ENCODE results near the gene CBLN2.

Gene CBLN2

DNA sequence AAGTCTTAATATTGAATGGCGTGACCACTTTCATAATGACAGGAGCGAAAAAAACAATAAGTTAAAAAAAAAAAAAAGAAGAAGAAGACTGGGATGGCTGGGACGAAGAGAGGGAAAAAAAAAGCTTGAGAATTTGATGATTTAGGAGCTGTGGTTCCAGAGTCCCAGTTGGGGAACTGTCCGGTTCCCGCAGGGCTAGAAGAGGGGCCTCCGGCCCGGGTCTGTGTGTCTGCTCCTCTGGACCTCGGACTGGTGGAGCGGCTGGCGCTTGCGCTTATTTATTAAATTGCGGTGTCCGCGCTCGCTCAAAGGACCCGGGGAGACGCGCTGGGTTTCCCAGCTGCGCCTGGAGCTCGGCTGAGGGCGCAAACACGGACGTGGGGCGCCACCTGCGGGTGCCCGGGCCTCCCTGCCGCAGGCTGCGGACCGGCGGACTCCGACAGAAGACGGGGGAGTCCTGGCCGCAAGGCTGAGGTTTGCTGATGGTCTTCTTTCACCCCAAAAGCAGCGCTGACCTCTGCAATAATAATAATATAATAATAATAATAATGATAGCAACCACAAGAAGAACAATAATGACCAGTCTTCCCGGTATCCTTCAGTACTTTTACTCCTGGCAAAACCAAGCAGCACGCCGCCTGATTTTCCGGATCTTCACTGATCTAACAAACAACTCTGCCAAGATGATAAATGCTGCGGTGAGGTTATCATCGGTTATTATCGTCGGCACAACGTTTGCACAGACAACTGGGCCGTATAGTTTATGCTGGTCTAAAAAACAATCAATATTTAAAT lies at the start of gene CBLN2:
Gene CBLN2, minus strand, starts transcription at position 251 of the 795 bp plus-strand sequence. CDS start 2,182 bp downstream, outside the sequence.
- no peak for DNase-seq (ENCODE audit: low read depth)

DNA sequence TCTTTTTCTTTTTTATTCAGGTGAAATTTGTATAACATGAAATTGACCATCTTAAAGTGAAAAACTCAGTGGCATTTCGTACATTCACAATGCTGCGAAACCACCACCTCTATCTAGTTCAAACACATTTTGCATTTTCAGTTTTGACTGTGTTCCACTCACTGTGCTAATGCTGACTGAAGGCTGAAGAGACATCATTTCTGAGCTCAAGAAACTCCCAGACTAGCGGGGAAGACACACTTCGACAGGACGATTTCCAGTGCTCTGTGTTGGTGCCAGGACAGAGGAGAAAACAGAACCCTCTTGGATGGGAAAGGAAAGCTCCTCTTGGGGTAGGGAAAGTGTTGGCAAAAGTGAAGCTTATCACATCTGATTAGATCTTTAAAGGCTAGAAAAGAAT lies 44.2 kb upstream of the CBLN2 start:
- DNase-seq (ENCODE audit: low read depth): no peak

DNA sequence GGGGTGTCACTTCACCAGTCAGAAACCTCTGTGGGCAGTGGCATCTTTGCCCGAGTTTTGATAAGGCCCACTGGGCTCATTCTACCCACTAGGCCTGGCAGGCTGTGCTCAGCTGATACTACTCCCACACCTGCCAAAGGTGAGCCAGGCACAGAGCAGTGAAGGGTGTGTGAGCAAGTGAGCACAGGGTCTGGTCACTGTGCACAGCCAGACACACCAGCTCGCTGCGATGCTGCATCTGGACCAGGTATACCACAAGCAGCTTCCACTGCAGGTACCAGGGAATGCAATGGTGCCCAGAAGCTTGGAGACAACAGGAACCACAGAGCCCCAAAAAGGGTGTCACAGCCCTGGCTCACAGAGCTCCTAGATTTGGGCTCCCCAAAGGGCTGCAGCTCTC lies 40.6 kb upstream of the CBLN2 start:
- DNase-seq (ENCODE audit: low read depth): no peak

DNA sequence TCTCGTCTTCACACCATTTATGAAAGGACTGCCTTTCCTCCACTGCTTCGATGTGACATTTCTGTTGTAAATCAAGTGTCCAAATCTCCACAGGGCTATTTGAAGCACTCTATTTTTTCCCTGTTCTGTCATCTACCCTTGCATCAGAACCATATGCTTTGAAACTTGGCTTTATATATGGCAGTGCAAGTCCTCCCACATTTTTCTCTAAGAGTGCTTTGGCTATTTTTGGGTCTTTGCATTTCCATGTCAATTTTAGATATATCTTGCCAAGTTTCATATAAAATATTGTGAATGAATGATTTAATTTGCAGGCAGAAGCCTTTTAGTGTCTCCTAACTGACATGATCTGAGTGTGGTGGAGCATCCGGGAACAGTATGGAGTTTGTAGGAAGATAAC lies 37.8 kb upstream of the CBLN2 start:
- DNase-seq (ENCODE audit: low read depth): no peak

DNA sequence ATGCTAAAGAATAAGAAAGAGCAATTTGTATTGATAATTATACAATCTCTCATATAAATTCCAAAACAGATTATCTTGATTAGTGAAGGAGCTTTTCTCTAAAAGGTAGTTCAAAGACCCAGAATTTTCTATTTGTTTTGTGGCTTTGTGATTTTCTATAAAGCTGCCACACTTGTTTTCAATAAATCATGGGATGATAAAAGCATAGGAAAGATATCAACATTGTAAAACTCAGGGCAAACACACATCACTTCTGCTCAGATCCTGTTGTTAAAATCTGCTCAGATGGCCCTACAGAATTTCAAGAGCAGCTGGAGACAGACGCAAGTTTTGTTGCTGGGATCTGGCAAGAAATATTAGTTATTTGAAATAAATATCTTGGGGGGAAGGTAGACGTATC lies 28.8 kb upstream of the CBLN2 start:
- DNase-seq (ENCODE audit: low read depth): no peak

DNA sequence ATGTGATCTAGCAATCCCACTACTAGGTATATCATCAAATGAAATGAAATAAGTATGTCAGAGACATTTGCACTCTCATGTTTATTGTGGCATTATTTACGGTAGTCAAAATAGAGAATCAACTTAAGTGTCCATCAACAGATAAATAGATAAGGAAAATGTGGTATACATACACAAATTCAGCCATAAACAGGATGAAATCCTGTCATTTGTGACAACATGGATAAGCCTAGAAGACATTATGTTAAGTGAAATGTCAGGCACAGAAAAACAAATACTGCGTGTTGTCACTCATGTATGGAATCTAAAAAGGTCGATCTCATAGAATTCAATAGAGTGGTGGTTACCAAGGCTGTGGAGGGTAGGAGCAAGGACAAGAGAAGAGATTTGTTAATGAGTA lies 22.1 kb upstream of the CBLN2 start:
- no peak for DNase-seq (ENCODE audit: low read depth)

DNA sequence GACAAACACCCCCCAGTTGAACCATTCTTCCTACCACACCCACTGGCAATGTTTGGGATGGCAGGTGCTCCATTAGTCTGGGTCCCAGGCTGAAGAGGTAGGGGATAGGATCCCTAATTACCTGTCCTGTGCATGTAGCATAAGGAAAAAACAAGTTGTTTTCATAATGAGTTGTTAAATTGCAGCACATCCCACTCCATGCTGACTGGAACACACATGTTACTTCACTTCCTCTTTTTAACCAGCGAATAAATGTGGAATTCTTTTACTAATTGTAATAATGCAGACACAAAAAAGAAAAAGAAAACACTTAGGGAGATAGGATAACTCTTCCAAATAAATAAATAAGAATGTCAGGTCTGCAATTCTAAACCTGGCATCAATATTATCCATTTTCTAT lies 11.8 kb upstream of the CBLN2 start:
- no peak for DNase-seq (ENCODE audit: low read depth)

DNA sequence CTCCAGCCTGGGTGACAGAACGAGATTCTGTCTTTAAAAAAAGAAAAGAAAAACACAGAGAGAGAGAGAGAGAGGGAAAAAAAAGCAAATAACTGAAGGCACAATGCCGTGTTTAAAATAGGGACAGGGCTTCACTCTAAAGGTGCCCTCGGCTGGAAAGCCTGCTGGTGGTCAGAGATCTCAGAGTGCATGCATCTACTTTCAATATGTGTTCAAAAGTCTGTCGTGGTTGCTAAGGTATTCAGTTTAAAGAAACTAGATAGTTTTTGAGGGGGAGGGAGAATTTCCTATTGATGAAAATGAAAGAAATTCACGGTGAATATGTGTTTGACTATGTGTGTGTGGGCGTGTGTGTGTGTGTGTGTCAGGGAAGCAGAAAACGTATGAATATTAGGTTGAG lies 11.0 kb upstream of the CBLN2 start:
- no peak for DNase-seq (ENCODE audit: low read depth)

DNA sequence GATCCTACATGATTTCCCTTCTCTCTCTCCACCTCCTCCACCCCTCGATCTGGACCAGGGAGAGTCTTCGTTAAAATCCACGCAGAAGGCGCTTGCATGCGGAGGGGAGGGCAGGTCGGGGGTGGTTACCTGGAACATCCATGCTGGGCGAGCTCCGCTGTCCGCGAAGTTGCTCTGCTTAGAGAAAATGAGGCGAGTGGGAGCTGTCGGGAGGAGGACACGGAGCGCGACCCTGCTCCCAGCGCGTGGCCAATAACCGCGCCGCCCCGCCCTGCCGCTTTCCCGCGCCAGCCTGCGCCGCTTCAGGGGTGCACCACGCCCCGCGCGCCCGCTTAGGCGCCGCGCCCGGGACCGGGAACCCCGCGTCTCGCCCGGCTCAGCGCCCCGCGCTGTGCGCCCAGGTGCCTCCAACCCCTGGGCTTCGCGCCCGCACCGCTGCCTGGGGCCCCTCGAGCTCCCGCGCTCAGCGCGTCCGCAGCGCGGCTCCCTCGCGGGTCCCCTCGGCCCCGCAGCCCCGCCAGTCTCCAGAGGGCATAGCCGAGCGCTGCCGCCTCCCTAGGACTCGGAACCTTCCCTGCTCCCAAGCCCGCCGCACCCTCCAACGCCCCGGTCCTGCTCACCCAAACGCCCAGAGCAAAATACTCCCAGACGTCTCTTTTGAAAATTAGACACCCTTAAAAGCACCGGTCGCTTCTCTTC lies 636 bp downstream of the CBLN2 start:
- no peak for DNase-seq (ENCODE audit: low read depth)

DNA sequence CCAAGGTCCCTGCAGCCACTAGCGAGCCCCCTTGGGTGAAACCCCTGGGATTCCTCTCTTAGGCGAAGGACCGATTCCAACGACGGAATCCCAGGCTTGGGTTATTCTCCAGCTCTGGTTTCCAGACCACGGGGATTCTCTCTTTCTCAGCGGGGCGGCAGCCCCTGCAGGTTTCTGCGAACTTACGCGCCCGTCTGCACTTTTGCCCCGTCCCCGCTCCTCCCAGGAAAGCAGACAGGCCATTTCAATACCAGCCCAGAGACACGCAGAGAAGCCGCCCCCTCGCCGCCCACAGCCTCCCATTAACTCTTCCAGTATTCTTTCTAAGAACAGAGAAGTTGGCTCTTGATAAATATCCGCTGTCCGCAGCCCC lies 1.2 kb downstream of the CBLN2 start:
- no peak for DNase-seq (ENCODE audit: low read depth)

DNA sequence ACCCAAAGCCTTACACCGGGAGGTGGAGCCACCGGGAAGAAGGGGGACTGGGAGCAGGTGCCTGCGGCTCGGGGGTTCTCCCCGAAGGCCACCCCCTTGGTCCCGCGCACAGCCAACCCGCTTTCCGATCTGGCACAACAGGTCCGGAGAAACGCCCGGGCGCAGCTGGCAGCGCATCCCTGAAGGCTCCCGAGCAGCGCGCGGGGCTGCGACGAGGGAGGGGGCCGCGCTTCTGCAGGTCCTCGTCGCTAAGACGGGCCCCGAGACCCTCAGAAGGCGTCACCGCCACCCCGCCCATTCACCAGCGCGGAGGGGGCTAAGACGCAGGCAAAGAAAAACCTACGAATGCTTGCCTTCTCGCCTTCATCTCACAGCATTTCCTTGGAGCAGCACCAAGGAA lies 1.8 kb downstream of the CBLN2 start:
- DNase-seq (ENCODE audit: low read depth): no peak

DNA sequence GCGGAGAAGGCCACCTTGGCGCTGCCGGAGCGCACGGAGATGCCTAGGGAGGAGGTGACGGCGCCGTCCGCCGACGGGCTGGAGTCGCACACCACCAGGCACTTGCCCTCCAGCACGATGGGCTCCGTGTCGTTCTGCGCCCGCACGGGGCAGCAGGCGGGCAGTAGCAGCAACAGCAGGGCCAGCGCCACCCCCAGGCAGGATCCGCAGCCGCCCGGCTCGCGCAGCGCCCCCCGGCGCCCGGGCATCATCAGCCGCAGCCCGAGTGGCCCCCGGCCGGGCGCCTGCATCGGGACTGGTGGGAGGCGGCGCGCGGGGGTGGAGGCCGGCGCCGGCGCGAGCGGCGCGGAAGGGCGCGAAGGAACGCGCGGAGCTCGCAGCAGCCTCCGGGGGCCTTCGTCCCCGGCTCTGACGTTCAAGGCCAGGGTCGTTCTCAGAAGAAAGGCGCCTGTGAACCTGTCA lies 2.2 kb downstream of the CBLN2 start:
- no peak for DNase-seq (ENCODE audit: low read depth)

DNA sequence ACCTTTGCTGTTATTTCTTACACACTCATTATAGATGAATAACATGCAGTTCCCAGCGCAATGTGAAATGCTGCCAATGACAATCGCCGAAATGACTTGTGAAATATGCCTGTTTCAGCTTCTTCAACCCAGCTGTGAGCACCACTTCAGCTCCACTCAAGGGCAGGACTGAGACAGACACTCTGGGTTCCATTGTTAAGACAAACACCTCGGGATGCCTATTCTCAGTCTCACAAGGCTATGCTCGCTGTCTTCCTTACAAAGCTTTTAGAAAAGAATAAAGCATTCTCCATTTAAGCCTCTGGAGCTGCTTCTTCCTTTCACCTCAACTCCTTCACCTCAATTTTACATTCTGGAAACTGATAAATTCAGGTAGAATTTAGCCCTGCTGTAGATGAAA lies 4.2 kb downstream of the CBLN2 start:
- DNase-seq (ENCODE audit: low read depth): no peak

DNA sequence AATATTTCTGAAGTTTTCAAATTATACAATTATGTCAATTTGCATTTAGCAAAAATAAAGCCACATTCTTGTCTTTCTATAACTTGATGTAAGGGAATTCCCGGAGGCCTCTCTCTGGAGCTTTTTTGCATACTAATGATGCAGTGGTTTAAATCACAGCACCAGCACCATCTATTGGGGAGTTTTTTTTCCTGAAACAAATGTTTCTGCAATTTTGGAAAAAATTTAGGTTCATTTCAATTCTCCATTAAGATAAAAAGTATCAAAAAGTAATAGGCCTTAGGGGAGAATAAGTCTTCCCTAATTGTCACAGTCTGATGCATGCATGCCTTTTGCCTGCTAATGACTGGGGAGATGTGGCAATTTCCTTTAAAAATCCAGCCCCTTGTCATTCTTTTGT lies 13.5 kb downstream of the CBLN2 start:
- no peak for DNase-seq (ENCODE audit: low read depth)

DNA sequence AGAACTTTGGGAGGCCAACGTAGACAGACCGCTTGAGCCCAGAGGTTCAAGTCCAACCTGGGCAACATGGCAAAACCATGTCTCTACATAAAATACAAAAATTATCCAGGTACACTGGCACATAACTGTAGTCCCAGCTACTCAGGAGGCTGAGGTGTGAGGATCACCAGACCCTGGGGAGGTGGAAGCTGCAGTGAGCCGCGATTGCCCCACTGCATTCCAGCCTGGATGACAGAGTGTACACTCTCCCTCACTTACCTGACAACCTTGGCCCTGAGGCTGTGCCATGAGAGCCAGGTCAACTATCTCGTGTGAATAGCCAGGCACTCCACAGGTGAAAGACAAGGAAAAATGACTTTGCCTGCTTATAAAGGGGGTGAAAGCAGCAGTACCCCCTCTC lies 39.3 kb downstream of the CBLN2 start:
- DNase-seq (ENCODE audit: low read depth): no peak

DNA sequence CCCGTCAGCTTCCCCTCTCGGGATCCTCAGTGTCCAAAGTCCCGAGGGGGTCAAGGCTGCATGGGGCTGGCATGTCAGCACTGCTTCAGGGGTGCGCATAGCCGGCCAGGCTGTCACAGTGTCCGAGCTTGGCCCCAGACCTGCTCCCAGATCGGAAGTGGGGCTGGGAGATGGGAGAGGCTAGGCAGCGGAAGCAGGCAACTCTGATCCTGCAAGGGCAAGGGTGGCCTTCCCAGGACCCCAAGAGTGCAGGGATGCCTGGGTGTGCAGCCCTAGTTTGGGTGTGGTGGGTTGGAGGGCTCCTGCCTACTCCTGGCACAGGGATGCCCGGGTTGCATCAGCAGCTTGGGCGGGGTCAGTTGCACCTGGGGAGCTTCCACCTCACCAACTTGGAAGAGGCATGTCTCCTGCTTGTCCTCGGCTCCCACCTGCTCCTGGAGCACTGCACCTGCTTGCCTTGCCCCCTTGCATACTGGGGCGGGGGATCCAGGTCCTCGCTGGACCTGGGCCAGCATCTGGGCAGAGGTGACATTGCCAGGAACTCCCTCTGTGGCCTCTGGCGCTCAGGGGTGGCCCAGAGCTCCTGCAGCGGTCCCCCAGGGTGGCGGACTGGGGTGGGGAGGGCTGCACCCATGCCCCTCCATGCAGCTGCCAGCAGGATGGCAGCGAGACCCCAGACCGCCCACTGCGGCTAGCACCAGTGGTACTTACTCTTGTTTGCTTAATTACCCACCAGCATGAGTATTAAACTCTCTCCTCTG lies 41.3 kb downstream of the CBLN2 start:
- no peak for DNase-seq (ENCODE audit: low read depth)

DNA sequence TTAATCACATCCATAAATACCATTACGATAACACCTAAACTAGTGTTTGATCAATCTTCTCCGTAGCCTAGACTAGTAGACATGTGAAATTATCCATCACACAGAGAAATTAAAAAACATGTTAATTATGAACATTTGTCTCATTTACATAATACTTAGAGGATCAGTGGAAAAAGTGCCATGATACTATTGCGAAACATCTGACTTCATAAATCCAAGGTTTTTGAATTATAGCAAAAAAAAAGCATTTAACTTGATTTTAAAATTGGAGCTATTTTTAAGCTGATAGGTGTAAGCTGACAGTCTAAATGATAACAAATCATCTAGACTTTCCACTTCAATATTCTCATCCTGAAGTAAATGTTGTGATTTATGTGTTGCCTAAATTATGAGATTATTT lies 51.6 kb downstream of the CBLN2 start:
- no peak for DNase-seq (ENCODE audit: low read depth)

Data from T-helper 22 cell (primary cell).